KOPT-K1 (cell line): ENCODE measurements around the gene A3GALT2.

Experiments
- H3K27ac ChIP-seq: fragments of 200-600 bp; sonication (generic); 2 replicates; pipeline ENCODE4 v1.5.1; 2016; ENCODE audit warnings: antibody characterized with exemption, mild to moderate bottlenecking, low read depth, low read length; ENCODE audit not compliant: poor library complexity, severe bottlenecking
- H3K36me3 ChIP-seq: fragments of 200-600 bp; sonication (generic); 2 replicates; pipeline ENCODE4 v1.5.1; 2017; ENCODE audit warnings: antibody characterized with exemption, mild to moderate bottlenecking, low read length, moderate library complexity; ENCODE audit not compliant: insufficient read depth
- H3K9me3 ChIP-seq: fragments of 200-600 bp; sonication (generic); 2 replicates; pipeline ENCODE4 v1.5.1; 2017; ENCODE audit warnings: antibody characterized with exemption, low read length, mild to moderate bottlenecking; ENCODE audit not compliant: insufficient read depth, poor library complexity, severe bottlenecking

A3GALT2 gene

GRCh38 chr1:33286451-33287185 is 34.3 kb downstream of the A3GALT2 start:
- peaks cover 3% of the 10 kb centered on the region for H3K9me3 ChIP-seq
- peaks cover 82% of the 10 kb centered on the region for H3K36me3 ChIP-seq
- no peak overlapping the region for H3K27ac ChIP-seq

- no peaks in the 10 kb centered on the region for H3K9me3 ChIP-seq
- no peak overlapping the region for H3K27ac ChIP-seq
- peaks cover 98% of the 10 kb centered on the region for H3K36me3 ChIP-seq
These were observed 36.8 kb downstream of the A3GALT2 start for GRCh38 chr1:33284049-33284448.

GRCh38 chr1:33282791-33283190 is 38.1 kb downstream of the A3GALT2 start:
- H3K27ac ChIP-seq: no peak overlapping the region
- no peaks in the 10 kb centered on the region for H3K9me3 ChIP-seq
- H3K36me3 ChIP-seq: peaks cover 92% of the 10 kb centered on the region

- H3K36me3 ChIP-seq: peaks cover 92% of the 10 kb centered on the region
These were observed 39.2 kb downstream of the A3GALT2 start for GRCh38 chr1:33281554-33282303.

GRCh38 chr1:33280091-33280661 is 40.7 kb downstream of the A3GALT2 start:
- Histone ChIP-seq H3K27ac (no peak overlapping the region), H3K9me3 (no peaks in the 10 kb centered on the region), H3K36me3 (peaks cover 94% of the 10 kb centered on the region)

More at GRCh38 chr1:33281554-33282303, 39.2 kb downstream of the A3GALT2 start:
- Histone ChIP-seq H3K9me3 (no peaks in the 10 kb centered on the region), H3K27ac (no peak overlapping the region)

- Histone ChIP-seq H3K9me3 (no peaks in the 10 kb centered on the region), H3K27ac (no peak overlapping the region), H3K36me3 (peaks cover 78% of the 10 kb centered on the region)
These were observed 43.3 kb downstream of the A3GALT2 start for GRCh38 chr1:33277488-33278084.

GRCh38 chr1:33276573-33277298 is 44.2 kb downstream of the A3GALT2 start:
- H3K27ac ChIP-seq: no peak overlapping the region
- peaks cover 71% of the 10 kb centered on the region for H3K36me3 ChIP-seq
- H3K9me3 ChIP-seq: no peaks in the 10 kb centered on the region

GRCh38 chr1:33275706-33276572 is 45.0 kb downstream of the A3GALT2 start:
- Histone ChIP-seq H3K9me3 (no peaks in the 10 kb centered on the region), H3K36me3 (peaks cover 69% of the 10 kb centered on the region), H3K27ac (no peak overlapping the region)

- Histone ChIP-seq H3K36me3 (peaks cover 63% of the 10 kb centered on the region), H3K9me3 (no peaks in the 10 kb centered on the region), H3K27ac (no peak overlapping the region)
These were observed 45.7 kb downstream of the A3GALT2 start for GRCh38 chr1:33275195-33275594.

- no peak overlapping the region for H3K27ac ChIP-seq
- H3K9me3 ChIP-seq: no peaks in the 10 kb centered on the region
- peaks cover 63% of the 10 kb centered on the region for H3K36me3 ChIP-seq
These were observed 46.5 kb downstream of the A3GALT2 start for GRCh38 chr1:33274446-33274845.

GRCh38 chr1:33273961-33274371 is 46.9 kb downstream of the A3GALT2 start:
- Histone ChIP-seq H3K36me3 (peaks cover 61% of the 10 kb centered on the region), H3K27ac (no peak overlapping the region), H3K9me3 (no peaks in the 10 kb centered on the region)

GRCh38 chr1:33273406-33273805 is 47.5 kb downstream of the A3GALT2 start:
- no peaks in the 10 kb centered on the region for H3K9me3 ChIP-seq
- H3K27ac ChIP-seq: no peak overlapping the region
- H3K36me3 ChIP-seq: peaks cover 56% of the 10 kb centered on the region

- Histone ChIP-seq H3K27ac (peak overlapping the region; percentile 3), H3K36me3 (peaks cover 55% of the 10 kb centered on the region), H3K9me3 (no peaks in the 10 kb centered on the region)
These were observed 48.0 kb downstream of the A3GALT2 start for GRCh38 chr1:33272930-33273329.

- H3K36me3 ChIP-seq: peaks cover 52% of the 10 kb centered on the region
- H3K9me3 ChIP-seq: no peaks in the 10 kb centered on the region
- H3K27ac ChIP-seq: peak overlapping the region; percentile 3
These were observed 48.4 kb downstream of the A3GALT2 start for GRCh38 chr1:33272509-33272908.
